Chondrocyte (in vitro differentiated cells): ENCODE results near the gene ALDH16A1. TPM values are rescaled to one million over a fixed set of nuclear protein-coding genes. Genes with fewer than 3 reads are reported as not detected.

Experiments
- DNase-seq: peaks from one replicate; pipeline ENCODE4 v3.0.0; 2021; ENCODE audit warnings: mixed read lengths, low spot score
- H3K27ac Mint-ChIP-seq: one replicate; pipeline ENCODE4 v1.8.0; 2021; ENCODE audit warnings: mild to moderate bottlenecking, moderate library complexity, mixed read lengths; ENCODE audit not compliant: unreplicated experiment
- H3K27me3 Mint-ChIP-seq: 2 replicates; pipeline ENCODE4 v1.8.0; 2021; ENCODE audit warnings: low read depth, mixed read lengths
- H3K36me3 Mint-ChIP-seq: 2 replicates; pipeline ENCODE4 v1.8.0; 2021; ENCODE audit warnings: low read depth, mixed read lengths
- H3K4me1 Mint-ChIP-seq: 2 replicates; pipeline ENCODE4 v1.8.0; 2021; ENCODE audit warnings: low read depth, mild to moderate bottlenecking, mixed read lengths
- H3K4me3 Mint-ChIP-seq: one replicate; pipeline ENCODE4 v1.8.0; 2021; ENCODE audit warnings: mild to moderate bottlenecking, moderate library complexity, mixed read lengths; ENCODE audit not compliant: unreplicated experiment
- H3K9me3 Mint-ChIP-seq: 2 replicates; pipeline ENCODE4 v1.8.0; 2021; ENCODE audit warnings: low read depth, mixed read lengths
- CTCF ChIP-seq: fragments of 200-600 bp; sonication (generic); IDR thresholded peaks from 2 replicates; pipeline ENCODE4 v1.5.0; 2021; ENCODE audit warnings: antibody characterized with exemption, mild to moderate bottlenecking, moderate library complexity
- total RNA-seq: library from RNA; stranded (reverse); gene quantifications from 3 replicates; pipeline ENCODE4 v1.2.1, GENCODE V29; 2021

ALDH16A1 gene
- total RNA-seq, 1 donor from 2014 or later = 23.2 TPM

GRCh38 chr19:49463960-49464740 is 11.1 kb downstream of the ALDH16A1 start:
- peaks cover 4% of the 10 kb centered on the region for H3K36me3 Mint-ChIP-seq
- H3K27ac Mint-ChIP-seq = no peak overlapping the region
- no peaks in the 10 kb centered on the region for H3K27me3 Mint-ChIP-seq
- TF ChIP-seq CTCF = no peak
- no peak for DNase-seq
- H3K4me3 Mint-ChIP-seq = no peak overlapping the region
- H3K4me1 Mint-ChIP-seq = peaks cover 5% of the 10 kb centered on the region
- H3K9me3 Mint-ChIP-seq = no peaks in the 10 kb centered on the region

GRCh38 chr19:49465371-49465770 is 12.3 kb downstream of the ALDH16A1 start:
- DNase-seq = no peak
- no peak for TF ChIP-seq CTCF
- H3K36me3 Mint-ChIP-seq = peaks cover 5% of the 10 kb centered on the region
- no peak overlapping the region for H3K4me3 Mint-ChIP-seq
- H3K27ac Mint-ChIP-seq = no peak overlapping the region
- H3K9me3 Mint-ChIP-seq = no peaks in the 10 kb centered on the region
- no peaks in the 10 kb centered on the region for H3K27me3 Mint-ChIP-seq
- peaks cover 7% of the 10 kb centered on the region for H3K4me1 Mint-ChIP-seq

DNA sequence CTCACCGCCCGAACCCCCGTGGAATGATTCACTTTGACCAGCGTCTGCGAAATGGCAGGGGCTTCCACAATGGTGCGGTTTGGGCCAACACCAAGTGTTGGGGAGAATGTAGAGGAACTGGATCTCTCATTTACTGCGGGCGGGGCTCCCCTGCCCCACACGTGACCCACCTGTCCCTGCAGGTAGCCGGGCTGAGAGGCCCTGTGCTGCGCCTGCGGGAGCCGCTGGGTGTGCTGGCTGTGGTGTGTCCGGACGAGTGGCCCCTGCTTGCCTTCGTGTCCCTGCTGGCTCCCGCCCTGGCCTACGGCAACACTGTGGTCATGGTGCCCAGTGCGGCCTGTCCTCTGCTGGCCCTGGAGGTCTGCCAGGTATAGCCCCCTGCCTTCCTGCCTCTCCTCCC is 15.2 kb downstream of the ALDH16A1 start:
- Mint-ChIP-seq H3K9me3 (no peaks in the 10 kb centered on the region), H3K27me3 (no peaks in the 10 kb centered on the region), H3K27ac (no peak overlapping the region), H3K4me1 (peaks cover 7% of the 10 kb centered on the region), H3K4me3 (no peak overlapping the region), H3K36me3 (peaks cover 5% of the 10 kb centered on the region)
- no peak for TF ChIP-seq CTCF
- DNase-seq = no peak

DNA sequence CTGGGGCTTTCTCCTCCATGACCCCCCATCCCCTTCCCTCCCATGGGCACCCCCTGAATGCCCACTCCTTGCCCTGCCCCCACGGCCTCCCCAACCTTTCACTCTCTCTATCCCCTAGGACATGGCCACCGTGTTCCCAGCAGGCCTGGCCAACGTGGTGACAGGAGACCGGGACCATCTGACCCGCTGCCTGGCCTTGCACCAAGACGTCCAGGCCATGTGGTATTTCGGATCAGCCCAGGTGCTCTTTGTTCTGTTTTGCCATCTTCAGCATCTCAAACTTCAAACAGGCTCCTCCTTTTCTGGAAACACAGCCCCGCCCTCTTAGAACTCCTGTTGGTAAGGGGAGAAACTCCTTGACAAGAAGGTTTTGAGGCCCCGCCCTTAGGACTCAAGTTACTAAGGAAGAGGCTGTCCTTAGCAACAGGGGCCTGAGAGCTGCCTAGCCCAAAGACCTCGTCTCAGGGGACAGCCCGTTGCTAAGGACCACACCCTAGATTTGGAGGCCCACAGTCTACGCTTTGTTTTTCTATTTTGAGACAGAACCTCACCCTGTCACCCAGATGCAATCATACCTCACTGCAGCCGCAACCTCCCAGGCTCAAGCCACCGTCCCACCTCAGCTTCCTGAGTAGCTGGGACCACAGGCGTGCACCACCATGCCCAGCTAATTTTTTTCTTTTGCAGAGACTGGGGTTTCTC is 15.9 kb downstream of the ALDH16A1 start:
- H3K36me3 Mint-ChIP-seq = peaks cover 5% of the 10 kb centered on the region
- no peak for DNase-seq

More for the DNA sequence above, 15.9 kb downstream of the ALDH16A1 start:
- Mint-ChIP-seq H3K4me1 (peaks cover 9% of the 10 kb centered on the region), H3K27me3 (no peaks in the 10 kb centered on the region), H3K4me3 (no peak overlapping the region), H3K9me3 (no peaks in the 10 kb centered on the region), H3K27ac (peak overlapping the region; percentile 74)
- TF ChIP-seq CTCF = no peak
